H9 (cell line): ENCODE data around the gene ZNF451. TPM values are rescaled to one million over a fixed set of nuclear protein-coding genes. Genes with fewer than 3 reads are reported as not detected.

Source experiments
- DNase-seq: peaks from one replicate; pipeline ENCODE4 v3.0.0-alpha.2; 2017
- H2AFZ ChIP-seq: one replicate; pipeline ENCODE4 v1.6.1; 2013; ENCODE audit warnings: mild to moderate bottlenecking, low read length, control low read depth, moderate library complexity
- H2AK5ac ChIP-seq: 2 replicates; pipeline ENCODE4 v1.6.1; 2013; ENCODE audit warnings: low read length, control low read depth, mixed read lengths; ENCODE audit not compliant: insufficient read length
- H2BK120ac ChIP-seq: one replicate; pipeline ENCODE4 v1.6.1; 2013; ENCODE audit warnings: low read depth, mild to moderate bottlenecking, low read length, control low read depth, inconsistent platforms; ENCODE audit not compliant: poor library complexity, severe bottlenecking
- H2BK12ac ChIP-seq: 2 replicates; pipeline ENCODE4 v1.6.1; 2013; ENCODE audit warnings: low read length, control low read depth, mixed read lengths, low read depth; ENCODE audit not compliant: insufficient read length
- H2BK15ac ChIP-seq: 2 replicates; pipeline ENCODE4 v1.6.1; 2013; ENCODE audit warnings: low read depth, low read length, control low read depth
- H2BK20ac ChIP-seq: one replicate; pipeline ENCODE4 v1.6.1; 2013; ENCODE audit warnings: low read depth, mild to moderate bottlenecking, low read length, control low read depth, inconsistent platforms; ENCODE audit not compliant: poor library complexity, severe bottlenecking
- H2BK5ac ChIP-seq: 2 replicates; pipeline ENCODE4 v1.6.1; 2013; ENCODE audit warnings: low read length, control low read depth, mixed read lengths; ENCODE audit not compliant: insufficient read length
- H3K14ac ChIP-seq: 2 replicates; pipeline ENCODE4 v1.6.1; 2013; ENCODE audit warnings: low read length, control low read depth; ENCODE audit not compliant: insufficient read depth
- H3K18ac ChIP-seq: 2 replicates; pipeline ENCODE4 v1.6.1; 2013; ENCODE audit warnings: low read depth, mild to moderate bottlenecking, mixed read lengths, low read length, control low read depth; ENCODE audit not compliant: insufficient read length
- H3K23ac ChIP-seq: 2 replicates; pipeline ENCODE4 v1.6.1; 2013; ENCODE audit warnings: low read length, control low read depth, mixed read lengths, low read depth; ENCODE audit not compliant: insufficient read length
- H3K23me2 ChIP-seq: 2 replicates; pipeline ENCODE4 v1.6.1; 2013; ENCODE audit warnings: low read depth, mild to moderate bottlenecking, mixed read lengths, low read length, control low read depth; ENCODE audit not compliant: insufficient read length, poor library complexity, severe bottlenecking
- H3K27ac ChIP-seq: 2 replicates; pipeline ENCODE4 v1.5.1; 2013; ENCODE audit warnings: low read length, control low read depth, mixed read lengths, low read depth; ENCODE audit not compliant: insufficient read length
- H3K27me3 ChIP-seq: 2 replicates; pipeline ENCODE4 v1.6.1; 2013; ENCODE audit warnings: low read length, control low read depth, inconsistent platforms; ENCODE audit not compliant: insufficient read depth
- H3K4ac ChIP-seq: 2 replicates; pipeline ENCODE4 v1.6.1; 2013; ENCODE audit warnings: low read depth, mild to moderate bottlenecking, control low read depth, inconsistent platforms, low read length, moderate library complexity
- H3K4me1 ChIP-seq: 2 replicates; pipeline ENCODE4 v1.6.1; 2013; ENCODE audit warnings: low read length, control low read depth, inconsistent platforms; ENCODE audit not compliant: insufficient read depth
- H3K4me2 ChIP-seq: 2 replicates; pipeline ENCODE4 v1.6.1; 2013; ENCODE audit warnings: low read length, control low read depth, mixed read lengths; ENCODE audit not compliant: insufficient read length, insufficient read depth
- H3K56ac ChIP-seq: 2 replicates; pipeline ENCODE4 v1.6.1; 2013; ENCODE audit warnings: low read depth, mild to moderate bottlenecking, mixed read lengths, low read length, control low read depth; ENCODE audit not compliant: insufficient read length
- H3K79me1 ChIP-seq: 2 replicates; pipeline ENCODE4 v1.6.1; 2013; ENCODE audit warnings: low read depth, mild to moderate bottlenecking, moderate library complexity, low read length, control low read depth, inconsistent platforms; ENCODE audit not compliant: insufficient read depth, poor library complexity, severe bottlenecking
- H3K79me2 ChIP-seq: 2 replicates; pipeline ENCODE4 v1.6.1; 2013; ENCODE audit warnings: low read length, control low read depth, inconsistent platforms; ENCODE audit not compliant: insufficient read depth
- H3K9ac ChIP-seq: 2 replicates; pipeline ENCODE4 v1.6.1; 2013; ENCODE audit warnings: low read length, control low read depth, mixed read lengths; ENCODE audit not compliant: insufficient read length; ENCODE audit errors: extremely low read depth
- H3K9me3 ChIP-seq: one replicate; pipeline ENCODE4 v1.6.1; 2013; ENCODE audit warnings: low read depth, low read length, inconsistent platforms; ENCODE audit not compliant: control insufficient read depth
- H3T11ph ChIP-seq: one replicate; pipeline ENCODE4 v1.6.1; 2013; ENCODE audit warnings: mild to moderate bottlenecking, low read length, control low read depth, inconsistent platforms
- H4K20me1 ChIP-seq: one replicate; pipeline ENCODE4 v1.6.1; 2013; ENCODE audit not compliant: control insufficient read depth, insufficient read length, insufficient read depth
- H4K5ac ChIP-seq: 2 replicates; pipeline ENCODE4 v1.6.1; 2013; ENCODE audit warnings: low read depth, mild to moderate bottlenecking, mixed read lengths, low read length, control low read depth; ENCODE audit not compliant: insufficient read length
- H4K8ac ChIP-seq: replicated peaks from 2 replicates; pipeline ENCODE4 v1.6.1; 2013; ENCODE audit warnings: low read length, control low read depth, mixed read lengths, low read depth; ENCODE audit not compliant: insufficient read length
- H4K91ac ChIP-seq: 2 replicates; pipeline ENCODE4 v1.6.1; 2013; ENCODE audit warnings: low read depth, mild to moderate bottlenecking, moderate library complexity, mixed read lengths, low read length, control low read depth; ENCODE audit not compliant: insufficient read length
- H3K27ac Mint-ChIP-seq, 3 experiments: 2 replicates in 2 of 3; 3 replicates in 1 of 3; pipeline ENCODE4 v1.8.0; 2020 to 2021; ENCODE audit warnings: mixed read lengths in 3 of 3, mild to moderate bottlenecking in 1 of 3, moderate library complexity in 1 of 3
- H3K27me3 Mint-ChIP-seq: 2 replicates; pipeline ENCODE4 v1.8.0; 2021; ENCODE audit warnings: low read depth, mild to moderate bottlenecking, moderate library complexity, mixed read lengths
- H3K36me3 Mint-ChIP-seq, 3 experiments: 2 replicates in 2 of 3; 3 replicates in 1 of 3; pipeline ENCODE4 v1.8.0; 2020 to 2021; ENCODE audit warnings: low read depth in 3 of 3, mixed read lengths in 3 of 3; ENCODE audit not compliant: insufficient read depth in 1 of 3
- H3K4me1 Mint-ChIP-seq, 2 experiments: 2 replicates each; pipeline ENCODE4 v1.8.0; 2020; ENCODE audit warnings: mixed read lengths in 2 of 2
- H3K4me3 Mint-ChIP-seq, 2 experiments: 2 replicates in 1 of 2; 3 replicates in 1 of 2; pipeline ENCODE4 v1.8.0; 2020 to 2021; ENCODE audit warnings: mild to moderate bottlenecking in 2 of 2, mixed read lengths in 2 of 2, moderate library complexity in 1 of 2
- H3K9me3 Mint-ChIP-seq, 2 experiments: 2 replicates in 1 of 2; 3 replicates in 1 of 2; pipeline ENCODE4 v1.8.0; 2020; ENCODE audit warnings: mild to moderate bottlenecking in 2 of 2, mixed read lengths in 2 of 2, moderate library complexity in 1 of 2
- WGBS: extraction: QIAGEN DNeasy Blood & Tissue Kit; methylation state at CpG from one replicate; pipeline ENCODE4 v1.1.7; 2013; ENCODE audit warnings: missing lambda C conversion rate, low lambda C conversion rate, mixed read lengths; ENCODE audit not compliant: insufficient read length; ENCODE audit errors: extremely low coverage; 5-methylcytosine and 5-hydroxymethylcytosine counted together
- long read RNA-seq: library from polyadenylated mRNA; unstranded; transcript quantifications from one replicate; pipeline ENCODE4 v2.0.0, GENCODE V29; 2020
- total RNA-seq: library from RNA; stranded (reverse); gene quantifications from 2 replicates; pipeline ENCODE4 v1.2.1, GENCODE V29; 2021
- TF ChIP-seq, protein P1 (sequence below): fragments of 200-600 bp; sonication (generic); conservative IDR thresholded peaks from 3 replicates; pipeline ENCODE4 v1.8.0; 2021; ENCODE audit warnings: antibody characterized with exemption, mild to moderate bottlenecking

The ZNF451 gene, protein sequence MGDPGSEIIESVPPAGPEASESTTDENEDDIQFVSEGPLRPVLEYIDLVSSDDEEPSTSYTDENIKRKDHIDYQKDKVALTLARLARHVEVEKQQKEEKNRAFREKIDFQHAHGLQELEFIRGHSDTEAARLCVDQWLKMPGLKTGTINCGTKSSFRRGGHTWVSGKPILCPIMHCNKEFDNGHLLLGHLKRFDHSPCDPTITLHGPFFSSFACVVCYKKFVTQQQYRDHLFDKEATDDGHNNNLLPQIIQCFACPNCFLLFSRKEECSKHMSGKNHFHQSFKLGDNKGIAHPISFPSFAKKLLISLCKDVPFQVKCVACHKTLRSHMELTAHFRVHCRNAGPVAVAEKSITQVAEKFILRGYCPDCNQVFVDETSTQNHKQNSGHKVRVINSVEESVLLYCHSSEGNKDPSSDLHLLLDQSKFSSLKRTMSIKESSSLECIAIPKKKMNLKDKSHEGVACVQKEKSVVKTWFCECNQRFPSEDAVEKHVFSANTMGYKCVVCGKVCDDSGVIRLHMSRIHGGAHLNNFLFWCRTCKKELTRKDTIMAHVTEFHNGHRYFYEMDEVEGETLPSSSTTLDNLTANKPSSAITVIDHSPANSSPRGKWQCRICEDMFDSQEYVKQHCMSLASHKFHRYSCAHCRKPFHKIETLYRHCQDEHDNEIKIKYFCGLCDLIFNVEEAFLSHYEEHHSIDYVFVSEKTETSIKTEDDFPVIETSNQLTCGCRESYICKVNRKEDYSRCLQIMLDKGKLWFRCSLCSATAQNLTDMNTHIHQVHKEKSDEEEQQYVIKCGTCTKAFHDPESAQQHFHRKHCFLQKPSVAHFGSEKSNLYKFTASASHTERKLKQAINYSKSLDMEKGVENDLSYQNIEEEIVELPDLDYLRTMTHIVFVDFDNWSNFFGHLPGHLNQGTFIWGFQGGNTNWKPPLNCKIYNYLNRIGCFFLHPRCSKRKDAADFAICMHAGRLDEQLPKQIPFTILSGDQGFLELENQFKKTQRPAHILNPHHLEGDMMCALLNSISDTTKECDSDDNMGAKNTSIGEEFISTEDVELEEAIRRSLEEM
- 71.2 and 76.4 TPM in 2 replicates for total RNA-seq
- long read RNA-seq, full-length matches to known transcripts: 111 of 142 reads
- long read RNA-seq, partial matches to known transcripts: 17 of 142 reads
- long read RNA-seq, other reads (novel, unspliced or antisense): 14 of 142 reads

- H3K9me3 ChIP-seq: no peaks in the 10 kb centered on the region
- H4K5ac ChIP-seq: no peak within 1 kb of the TSS
- no CpG with 5 or more reads among the region's 58 CpGs for WGBS
- no peak within 1 kb of the TSS for H3K23ac ChIP-seq
- no peak within 1 kb of the TSS for H2BK12ac ChIP-seq
- H2AK5ac ChIP-seq: no peak within 1 kb of the TSS
- H4K91ac ChIP-seq: no peak within 1 kb of the TSS
- Mint-ChIP-seq H3K36me3 (peaks cover 10 to 23% (median 19%) of the 10 kb centered on the region in 3 experiments; a peak in 6 of 7 replicates), H3K27me3 (no peaks in the 10 kb centered on the region), H3K4me3 (peak within 1 kb of the TSS; percentile 87 to 88), H3K27ac (peak within 1 kb of the TSS; percentile 90 to 97 (median 94)), H3K9me3 (no peaks in the 10 kb centered on the region), H3K4me1 (peaks cover 31 to 36% of the 10 kb centered on the region in 2 experiments)
- H4K20me1 ChIP-seq: no peaks in the 10 kb centered on the region
- TF ChIP-seq, protein P1, sequence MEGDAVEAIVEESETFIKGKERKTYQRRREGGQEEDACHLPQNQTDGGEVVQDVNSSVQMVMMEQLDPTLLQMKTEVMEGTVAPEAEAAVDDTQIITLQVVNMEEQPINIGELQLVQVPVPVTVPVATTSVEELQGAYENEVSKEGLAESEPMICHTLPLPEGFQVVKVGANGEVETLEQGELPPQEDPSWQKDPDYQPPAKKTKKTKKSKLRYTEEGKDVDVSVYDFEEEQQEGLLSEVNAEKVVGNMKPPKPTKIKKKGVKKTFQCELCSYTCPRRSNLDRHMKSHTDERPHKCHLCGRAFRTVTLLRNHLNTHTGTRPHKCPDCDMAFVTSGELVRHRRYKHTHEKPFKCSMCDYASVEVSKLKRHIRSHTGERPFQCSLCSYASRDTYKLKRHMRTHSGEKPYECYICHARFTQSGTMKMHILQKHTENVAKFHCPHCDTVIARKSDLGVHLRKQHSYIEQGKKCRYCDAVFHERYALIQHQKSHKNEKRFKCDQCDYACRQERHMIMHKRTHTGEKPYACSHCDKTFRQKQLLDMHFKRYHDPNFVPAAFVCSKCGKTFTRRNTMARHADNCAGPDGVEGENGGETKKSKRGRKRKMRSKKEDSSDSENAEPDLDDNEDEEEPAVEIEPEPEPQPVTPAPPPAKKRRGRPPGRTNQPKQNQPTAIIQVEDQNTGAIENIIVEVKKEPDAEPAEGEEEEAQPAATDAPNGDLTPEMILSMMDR: no peak
- no peak within 1 kb of the TSS for H3T11ph ChIP-seq
- peak within 1 kb of the TSS; percentile 18 for H3K18ac ChIP-seq
- peaks cover 3% of the 10 kb centered on the region for H3K23me2 ChIP-seq
- H2AFZ ChIP-seq: peak within 1 kb of the TSS; percentile 66
- H3K4ac ChIP-seq: no peak within 1 kb of the TSS
- H3K14ac ChIP-seq: no peak within 1 kb of the TSS
- H2BK15ac ChIP-seq: no peak within 1 kb of the TSS
- peak; percentile 98 for DNase-seq
- H3K27ac ChIP-seq: no peak within 1 kb of the TSS
- no peaks in the 10 kb centered on the region for H3K79me1 ChIP-seq
- H2BK5ac ChIP-seq: no peak within 1 kb of the TSS
- no peak within 1 kb of the TSS for H4K8ac ChIP-seq
- H2BK20ac ChIP-seq: no peak within 1 kb of the TSS
- H3K9ac ChIP-seq: peak within 1 kb of the TSS; percentile 52
- H3K56ac ChIP-seq: no peak within 1 kb of the TSS
- peaks cover 4% of the 10 kb centered on the region; the same call in 1 of the 2 replicates for H3K79me2 ChIP-seq
- H2BK120ac ChIP-seq: no peak within 1 kb of the TSS
- H3K4me1 ChIP-seq: no peaks in the 10 kb centered on the region
- peak within 1 kb of the TSS; percentile 42 for H3K4me2 ChIP-seq
- H3K27me3 ChIP-seq: no peaks in the 10 kb centered on the region
These were observed at the start of gene ZNF451 for GRCh38 chr6:57089687-57090457. Gene ZNF451 (plus strand): TSS chr6:57090188. CDS start chr6:57090254, 66 bp downstream.
